Skeletal muscle tissue (tissue), 4 donors: ENCODE data around the gene UGT1A8. TPM values are rescaled to one million over a fixed set of nuclear protein-coding genes. Genes with fewer than 3 reads are reported as not detected.

ENCODE experiments used
- H3K27ac ChIP-seq: one replicate; pipeline ENCODE4 v1.7.0; 2013; ENCODE audit warnings: mild to moderate bottlenecking, low read depth, low read length, inconsistent platforms
- H3K27me3 ChIP-seq, 3 donors: one replicate each; pipeline ENCODE4 v1.7.0; 2013; ENCODE audit warnings: low read length in 3 of 3; ENCODE audit not compliant: control insufficient read depth in 3 of 3, insufficient read depth in 3 of 3
- H3K36me3 ChIP-seq, 3 donors: one replicate each; pipeline ENCODE4 v1.7.0; 2013; ENCODE audit warnings: low read length in 3 of 3; ENCODE audit not compliant: control insufficient read depth in 3 of 3, insufficient read depth in 3 of 3
- H3K4me1 ChIP-seq, 3 donors: one replicate each; pipeline ENCODE4 v1.7.0; 2013; ENCODE audit warnings: low read length in 3 of 3, mild to moderate bottlenecking in 3 of 3; ENCODE audit not compliant: control insufficient read depth in 3 of 3, insufficient read depth in 3 of 3
- H3K4me3 ChIP-seq, 3 donors: one replicate each; pipeline ENCODE4 v1.7.0; 2013; ENCODE audit warnings: low read length in 3 of 3
- H3K9ac ChIP-seq, 3 donors: one replicate each; pipeline ENCODE4 v1.7.0; 2013; ENCODE audit warnings: low read length in 3 of 3, mild to moderate bottlenecking in 3 of 3, moderate library complexity in 2 of 3, low read depth in 1 of 3
- H3K9me3 ChIP-seq, 3 donors: one replicate each; pipeline ENCODE4 v1.7.0; 2013; ENCODE audit warnings: low read length in 3 of 3; ENCODE audit not compliant: control insufficient read depth in 3 of 3
- total RNA-seq: library from RNA; depleted of rRNA; stranded (reverse); fragments of >200 nt; gene quantifications from one replicate; pipeline ENCODE4 v1.2.3, GENCODE V29; 2014
- donor health status: Osteomylitis.

UGT1A8 gene
- total RNA-seq, 1 donor from 2014 or later = not detected

- Histone ChIP-seq H3K36me3 (no peaks in the 10 kb centered on the region), H3K27ac (no peak overlapping the region), H3K4me1 (no peaks in the 10 kb centered on the region), H3K4me3 (no peak overlapping the region), H3K9me3 (no peaks in the 10 kb centered on the region), H3K9ac (no peak overlapping the region), H3K27me3 (peaks cover 0 to 5% (median 3%) of the 10 kb centered on the region in 3 donors)
These were observed 201.5 kb downstream of the UGT1A8 start for GRCh38 chr2:233818639-233819621.

GRCh38 chr2:233819884-233820773 is 202.7 kb downstream of the UGT1A8 start:
- Histone ChIP-seq H3K4me1 (no peaks in the 10 kb centered on the region), H3K9ac (no peak overlapping the region), H3K27ac (no peak overlapping the region), H3K27me3 (peaks cover 0 to 5% (median 3%) of the 10 kb centered on the region in 3 donors), H3K36me3 (no peaks in the 10 kb centered on the region), H3K9me3 (no peaks in the 10 kb centered on the region), H3K4me3 (no peak overlapping the region)

GRCh38 chr2:233820774-233821105 is 203.3 kb downstream of the UGT1A8 start:
- Histone ChIP-seq H3K9me3 (no peaks in the 10 kb centered on the region), H3K9ac (no peak overlapping the region), H3K4me3 (no peak overlapping the region), H3K27me3 (peaks cover 0 to 5% (median 3%) of the 10 kb centered on the region in 3 donors), H3K4me1 (no peaks in the 10 kb centered on the region), H3K36me3 (no peaks in the 10 kb centered on the region), H3K27ac (no peak overlapping the region)

- H3K27ac ChIP-seq = no peak overlapping the region
- H3K9me3 ChIP-seq = no peaks in the 10 kb centered on the region
- H3K9ac ChIP-seq = no peak overlapping the region
- no peak overlapping the region for H3K4me3 ChIP-seq
- peaks cover 0 to 5% (median 3%) of the 10 kb centered on the region in 3 donors for H3K27me3 ChIP-seq
- no peaks in the 10 kb centered on the region for H3K36me3 ChIP-seq
- no peaks in the 10 kb centered on the region for H3K4me1 ChIP-seq
These were observed 203.8 kb downstream of the UGT1A8 start for GRCh38 chr2:233821196-233821595.

- no peaks in the 10 kb centered on the region for H3K36me3 ChIP-seq
- H3K9me3 ChIP-seq = peaks cover 0 to 2% (median 0%) of the 10 kb centered on the region in 3 donors
- H3K27me3 ChIP-seq = peaks cover 0 to 5% (median 3%) of the 10 kb centered on the region in 3 donors
- no peak overlapping the region for H3K9ac ChIP-seq
- no peak overlapping the region for H3K4me3 ChIP-seq
- H3K4me1 ChIP-seq = no peaks in the 10 kb centered on the region
- H3K27ac ChIP-seq = no peak overlapping the region
These were observed 204.3 kb downstream of the UGT1A8 start for GRCh38 chr2:233821709-233822100.

- Histone ChIP-seq H3K27me3 (peaks cover 0 to 3% (median 3%) of the 10 kb centered on the region in 3 donors), H3K9me3 (peaks cover 0 to 4% (median 0%) of the 10 kb centered on the region in 3 donors), H3K4me3 (no peak overlapping the region)
These were observed 204.8 kb downstream of the UGT1A8 start for GRCh38 chr2:233822101-233822771.

More at GRCh38 chr2:233822101-233822771, 204.8 kb downstream of the UGT1A8 start:
- no peaks in the 10 kb centered on the region for H3K4me1 ChIP-seq
- no peaks in the 10 kb centered on the region for H3K36me3 ChIP-seq
- H3K27ac ChIP-seq = no peak overlapping the region
- no peak overlapping the region for H3K9ac ChIP-seq

Other genes with a start within 250 kb of the UGT1A8 start
- 20.9 TPM for gene USP40, start 50.9 kb upstream of the UGT1A8 start, total RNA-seq
- not detected for gene UGT1A10, start 18.8 kb downstream of the UGT1A8 start, total RNA-seq
- not detected for gene UGT1A9, start 54.3 kb downstream of the UGT1A8 start, total RNA-seq
- not detected for gene UGT1A7, start 64.3 kb downstream of the UGT1A8 start, total RNA-seq
- gene UGT1A6, start 75.3 kb downstream of the UGT1A8 start, total RNA-seq = 0.52 TPM
- gene UGT1A5, start 95.3 kb downstream of the UGT1A8 start, total RNA-seq = not detected
- not detected for gene UGT1A4, start 101.1 kb downstream of the UGT1A8 start, total RNA-seq
- not detected for gene UGT1A3, start 111.4 kb downstream of the UGT1A8 start, total RNA-seq
- gene UGT1A1, start 142.6 kb downstream of the UGT1A8 start, total RNA-seq = not detected
- gene MROH2A, start 160.7 kb downstream of the UGT1A8 start, total RNA-seq = not detected
- 3.1 TPM for gene HJURP, start 236.9 kb downstream of the UGT1A8 start, total RNA-seq